Muscle layer of colon (tissue), 2 donors: ENCODE measurements around the gene DLL1.
"Not testable (repeated sequence)": the region's sequence is repeated elsewhere in the genome, so short reads cannot be mapped to it uniquely, and the experiment has no call there.

Source experiments
- H3K27ac ChIP-seq: one replicate; pipeline ENCODE4 v1.7.0; 2013; ENCODE audit warnings: low read depth, mild to moderate bottlenecking, low read length, moderate library complexity
- H3K27me3 ChIP-seq, 2 donors: one replicate each; pipeline ENCODE4 v1.7.0; 2013; ENCODE audit warnings: low read length in 2 of 2, mild to moderate bottlenecking in 2 of 2; ENCODE audit not compliant: insufficient read depth in 2 of 2, control insufficient read depth in 1 of 2
- H3K36me3 ChIP-seq: one replicate; pipeline ENCODE4 v1.7.0; 2013; ENCODE audit warnings: mild to moderate bottlenecking, low read length; ENCODE audit not compliant: insufficient read depth
- H3K4me1 ChIP-seq: one replicate; pipeline ENCODE4 v1.7.0; 2013; ENCODE audit warnings: mild to moderate bottlenecking, low read length; ENCODE audit not compliant: insufficient read depth
- H3K4me3 ChIP-seq, 2 donors: one replicate each; pipeline ENCODE4 v1.7.0; 2013; ENCODE audit warnings: low read length in 2 of 2, low read depth in 1 of 2, mild to moderate bottlenecking in 1 of 2, moderate library complexity in 1 of 2
- H3K9ac ChIP-seq: one replicate; pipeline ENCODE4 v1.7.0; 2013; ENCODE audit warnings: low read length
- H3K9me3 ChIP-seq: one replicate; pipeline ENCODE4 v1.7.0; 2013; ENCODE audit warnings: mild to moderate bottlenecking, low read length
- donor health status: abdominal sarcoma.
- donor health status: Adenocarcinoma of cecum.

The DLL1 gene

GRCh38 chr6:170269846-170270541, 20.9 kb downstream of the DLL1 start:
- Histone ChIP-seq H3K27me3 (peaks cover 0 to 6% of the 10 kb centered on the region in 2 donors), H3K9ac (no peak overlapping the region), H3K4me1 (no peaks in the 10 kb centered on the region), H3K27ac (no peak overlapping the region), H3K9me3 (no peaks in the 10 kb centered on the region), H3K4me3 (no peak overlapping the region), H3K36me3 (no peaks in the 10 kb centered on the region)

- Histone ChIP-seq H3K27me3 (peaks cover 0 to 6% of the 10 kb centered on the region in 2 donors), H3K9me3 (no peaks in the 10 kb centered on the region), H3K27ac (no peak overlapping the region), H3K9ac (no peak overlapping the region), H3K36me3 (no peaks in the 10 kb centered on the region), H3K4me1 (no peaks in the 10 kb centered on the region), H3K4me3 (no peak overlapping the region)
Observed at GRCh38 chr6:170269151-170269845, 21.6 kb downstream of the DLL1 start.

GRCh38 chr6:170268216-170269129, 22.4 kb downstream of the DLL1 start:
- Histone ChIP-seq H3K27ac (no peak overlapping the region), H3K4me1 (no peaks in the 10 kb centered on the region), H3K27me3 (no peaks in the 10 kb centered on the region), H3K4me3 (no peak overlapping the region), H3K9ac (no peak overlapping the region), H3K36me3 (no peaks in the 10 kb centered on the region), H3K9me3 (no peaks in the 10 kb centered on the region)

GRCh38 chr6:170267688-170268087, 23.2 kb downstream of the DLL1 start:
- Histone ChIP-seq H3K4me3 (no peak overlapping the region), H3K4me1 (no peaks in the 10 kb centered on the region), H3K36me3 (no peaks in the 10 kb centered on the region), H3K27ac (no peak overlapping the region), H3K9ac (no peak overlapping the region), H3K27me3 (no peaks in the 10 kb centered on the region), H3K9me3 (no peaks in the 10 kb centered on the region)

GRCh38 chr6:170266061-170266825, 24.6 kb downstream of the DLL1 start:
- Histone ChIP-seq H3K9me3 (no peaks in the 10 kb centered on the region), H3K4me3 (no peak overlapping the region), H3K36me3 (no peaks in the 10 kb centered on the region), H3K9ac (no peak overlapping the region), H3K27me3 (no peaks in the 10 kb centered on the region), H3K27ac (no peak overlapping the region), H3K4me1 (no peaks in the 10 kb centered on the region)

- Histone ChIP-seq H3K36me3 (no peaks in the 10 kb centered on the region), H3K27me3 (no peaks in the 10 kb centered on the region), H3K9me3 (no peaks in the 10 kb centered on the region), H3K9ac (no peak overlapping the region), H3K4me1 (no peaks in the 10 kb centered on the region), H3K4me3 (no peak overlapping the region), H3K27ac (no peak overlapping the region)
Observed at GRCh38 chr6:170265655-170266054, 25.2 kb downstream of the DLL1 start.

GRCh38 chr6:170264644-170265043, 26.2 kb downstream of the DLL1 start:
- not testable (repeated sequence) for H3K27me3 ChIP-seq, H3K9ac ChIP-seq, H3K9me3 ChIP-seq

GRCh38 chr6:170264086-170264485, 26.8 kb downstream of the DLL1 start:
- H3K4me1 ChIP-seq = no peaks in the 10 kb centered on the region
- no peak overlapping the region for H3K27ac ChIP-seq
- no peaks in the 10 kb centered on the region for H3K36me3 ChIP-seq
- no peaks in the 10 kb centered on the region for H3K27me3 ChIP-seq
- no peak overlapping the region for H3K9ac ChIP-seq
- H3K9me3 ChIP-seq = no peaks in the 10 kb centered on the region
- H3K4me3 ChIP-seq = no peak overlapping the region

More at GRCh38 chr6:170264644-170265043, 26.2 kb downstream of the DLL1 start:
- not testable (repeated sequence) for H3K36me3 ChIP-seq, H3K4me3 ChIP-seq, H3K4me1 ChIP-seq, H3K27ac ChIP-seq

GRCh38 chr6:170263410-170263809, 27.5 kb downstream of the DLL1 start:
- Histone ChIP-seq H3K9me3 (no peaks in the 10 kb centered on the region), H3K27me3 (no peaks in the 10 kb centered on the region), H3K9ac (no peak overlapping the region), H3K4me1 (no peaks in the 10 kb centered on the region), H3K27ac (no peak overlapping the region), H3K36me3 (no peaks in the 10 kb centered on the region), H3K4me3 (no peak overlapping the region)

- H3K4me3 ChIP-seq = no peak overlapping the region
- no peaks in the 10 kb centered on the region for H3K27me3 ChIP-seq
- no peaks in the 10 kb centered on the region for H3K4me1 ChIP-seq
- H3K27ac ChIP-seq = no peak overlapping the region
- no peak overlapping the region for H3K9ac ChIP-seq
- no peaks in the 10 kb centered on the region for H3K36me3 ChIP-seq
- no peaks in the 10 kb centered on the region for H3K9me3 ChIP-seq
Observed at GRCh38 chr6:170262489-170263088, 28.3 kb downstream of the DLL1 start.
